Hepatocyte (in vitro differentiated cells): ENCODE data around the gene MRTFA.

Experiments
- CTCF ChIP-seq: fragments of 200-600 bp; sonication (generic); IDR thresholded peaks from 2 replicates; pipeline ENCODE4 v1.5.1; 2016; ENCODE audit warnings: antibody characterized with exemption, mild to moderate bottlenecking; ENCODE audit not compliant: poor library complexity
- EZH2 ChIP-seq: fragments of 200-600 bp; sonication (generic); IDR thresholded peaks from 2 replicates; pipeline ENCODE4 v1.6.1; 2016; ENCODE audit warnings: antibody characterized with exemption, mild to moderate bottlenecking, borderline replicate concordance

- TF ChIP-seq CTCF (no peak), EZH2 (no peak)
These were observed 91.8 kb downstream of the MRTFA start for GRCh38 chr22:40544758-40545157.
